LNCAP (cell line): Measurements from ENCODE around the gene ETS1.

Source experiments
- TF ChIP-seq, protein P1 (sequence below): fragments of 450-650 bp; IDR thresholded peaks from 2 replicates; pipeline ENCODE4 v1.5.1; 2017; ENCODE audit warnings: mild to moderate bottlenecking

ETS1 gene

DNA sequence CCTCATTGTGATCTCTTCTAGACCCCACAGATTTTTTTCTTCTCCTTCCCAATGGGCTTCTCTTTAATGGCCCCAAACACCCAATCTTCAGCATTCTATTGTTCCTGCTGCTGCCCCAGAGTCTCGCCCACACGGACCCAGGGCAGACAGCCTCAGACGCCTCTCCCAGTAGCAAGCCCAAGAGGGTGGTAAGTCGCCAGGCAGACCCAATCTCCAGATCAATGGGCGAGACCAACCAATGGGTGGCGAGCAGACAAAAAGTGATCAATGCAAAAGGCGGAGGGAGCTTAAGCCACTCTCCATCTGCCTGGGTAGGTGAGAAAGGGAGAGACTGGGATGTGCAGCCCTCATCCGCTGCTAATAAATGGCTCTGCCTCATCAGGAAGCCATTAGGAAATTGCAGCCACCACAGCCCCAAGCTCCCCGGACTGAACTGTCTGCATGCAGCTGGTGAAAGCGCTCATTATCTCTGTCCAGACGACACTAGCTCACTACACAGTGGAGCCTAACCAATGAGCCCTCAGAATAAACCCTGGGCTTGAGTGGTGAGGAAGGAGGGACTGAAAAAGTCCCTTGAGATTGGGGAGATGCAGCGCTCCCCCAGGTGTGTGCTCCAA, 81.8 kb downstream of the ETS1 start:
- TF ChIP-seq, protein P1, sequence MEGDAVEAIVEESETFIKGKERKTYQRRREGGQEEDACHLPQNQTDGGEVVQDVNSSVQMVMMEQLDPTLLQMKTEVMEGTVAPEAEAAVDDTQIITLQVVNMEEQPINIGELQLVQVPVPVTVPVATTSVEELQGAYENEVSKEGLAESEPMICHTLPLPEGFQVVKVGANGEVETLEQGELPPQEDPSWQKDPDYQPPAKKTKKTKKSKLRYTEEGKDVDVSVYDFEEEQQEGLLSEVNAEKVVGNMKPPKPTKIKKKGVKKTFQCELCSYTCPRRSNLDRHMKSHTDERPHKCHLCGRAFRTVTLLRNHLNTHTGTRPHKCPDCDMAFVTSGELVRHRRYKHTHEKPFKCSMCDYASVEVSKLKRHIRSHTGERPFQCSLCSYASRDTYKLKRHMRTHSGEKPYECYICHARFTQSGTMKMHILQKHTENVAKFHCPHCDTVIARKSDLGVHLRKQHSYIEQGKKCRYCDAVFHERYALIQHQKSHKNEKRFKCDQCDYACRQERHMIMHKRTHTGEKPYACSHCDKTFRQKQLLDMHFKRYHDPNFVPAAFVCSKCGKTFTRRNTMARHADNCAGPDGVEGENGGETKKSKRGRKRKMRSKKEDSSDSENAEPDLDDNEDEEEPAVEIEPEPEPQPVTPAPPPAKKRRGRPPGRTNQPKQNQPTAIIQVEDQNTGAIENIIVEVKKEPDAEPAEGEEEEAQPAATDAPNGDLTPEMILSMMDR = no peak

DNA sequence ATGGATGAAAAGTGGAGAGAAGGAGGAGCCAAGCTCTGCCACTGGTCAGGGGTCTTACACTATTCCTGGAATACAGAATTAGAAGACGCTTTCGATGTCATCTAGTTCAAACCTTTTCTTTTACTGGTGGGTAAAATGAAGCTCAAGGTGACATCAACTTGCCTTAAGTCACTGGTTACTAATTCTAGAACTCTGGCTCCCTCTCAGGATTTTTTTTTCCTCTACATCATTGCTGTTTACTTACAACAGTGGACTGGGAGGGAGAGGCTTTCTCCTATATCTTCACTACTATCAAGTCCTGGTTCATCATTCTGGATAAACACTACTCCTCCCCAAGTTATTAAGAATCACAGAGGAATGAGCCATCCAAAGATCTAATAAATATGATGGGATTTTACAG, 82.9 kb downstream of the ETS1 start:
- TF ChIP-seq, protein P1 = no peak

DNA sequence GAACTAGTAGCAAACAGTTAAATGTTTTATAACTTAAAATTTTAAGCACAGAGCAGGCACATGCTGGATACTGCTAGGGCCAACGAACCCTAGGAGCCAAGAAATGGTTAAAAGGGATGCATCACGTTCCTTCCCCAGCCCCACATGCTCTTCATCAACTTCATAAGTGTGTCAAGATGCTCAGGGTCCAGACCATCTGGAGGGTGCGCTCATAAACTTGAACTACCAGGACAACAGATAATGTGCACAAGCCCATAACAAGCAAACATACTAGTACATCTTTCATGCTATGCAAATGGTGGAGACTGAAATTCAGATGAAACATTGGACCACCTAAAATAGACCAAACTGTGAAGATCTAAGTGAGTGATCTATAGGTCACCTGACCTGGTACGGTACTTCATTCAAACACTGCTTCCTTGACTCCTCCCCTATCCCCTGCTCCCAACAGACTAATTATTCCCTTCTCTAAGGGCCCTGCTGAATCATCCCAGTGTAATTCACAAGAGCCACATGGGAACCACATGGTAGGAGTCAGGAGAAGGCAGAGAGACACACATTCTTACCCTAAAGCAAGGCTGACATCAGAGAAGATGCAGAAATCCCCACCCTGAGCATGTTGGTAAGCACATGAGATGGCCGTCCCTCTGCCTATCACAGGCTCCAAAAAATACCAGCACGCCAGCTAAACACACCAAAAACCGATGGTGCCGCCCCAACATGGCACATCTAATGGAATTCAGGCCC, 83.9 kb downstream of the ETS1 start:
- TF ChIP-seq, protein P1 = no peak

DNA sequence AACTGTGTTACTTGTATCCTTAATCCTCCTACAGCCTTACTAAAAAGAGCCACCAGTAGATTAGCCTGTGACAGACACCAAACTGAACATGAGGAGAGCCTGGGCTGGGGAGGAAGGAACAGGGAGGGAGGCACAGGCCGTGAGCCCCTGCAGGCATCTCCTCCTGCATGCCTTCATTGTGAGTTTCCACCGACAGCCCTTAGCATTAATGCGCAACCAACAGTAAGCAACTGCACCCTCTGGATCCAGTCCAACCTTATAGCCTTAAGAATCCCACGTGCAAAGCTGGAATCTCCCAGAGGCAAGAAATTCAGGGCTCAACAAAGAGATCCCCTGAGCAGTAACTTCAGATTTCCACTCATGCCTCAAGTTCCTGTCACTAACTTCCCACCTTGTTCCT, 84.6 kb downstream of the ETS1 start:
- TF ChIP-seq, protein P1 = no peak

DNA sequence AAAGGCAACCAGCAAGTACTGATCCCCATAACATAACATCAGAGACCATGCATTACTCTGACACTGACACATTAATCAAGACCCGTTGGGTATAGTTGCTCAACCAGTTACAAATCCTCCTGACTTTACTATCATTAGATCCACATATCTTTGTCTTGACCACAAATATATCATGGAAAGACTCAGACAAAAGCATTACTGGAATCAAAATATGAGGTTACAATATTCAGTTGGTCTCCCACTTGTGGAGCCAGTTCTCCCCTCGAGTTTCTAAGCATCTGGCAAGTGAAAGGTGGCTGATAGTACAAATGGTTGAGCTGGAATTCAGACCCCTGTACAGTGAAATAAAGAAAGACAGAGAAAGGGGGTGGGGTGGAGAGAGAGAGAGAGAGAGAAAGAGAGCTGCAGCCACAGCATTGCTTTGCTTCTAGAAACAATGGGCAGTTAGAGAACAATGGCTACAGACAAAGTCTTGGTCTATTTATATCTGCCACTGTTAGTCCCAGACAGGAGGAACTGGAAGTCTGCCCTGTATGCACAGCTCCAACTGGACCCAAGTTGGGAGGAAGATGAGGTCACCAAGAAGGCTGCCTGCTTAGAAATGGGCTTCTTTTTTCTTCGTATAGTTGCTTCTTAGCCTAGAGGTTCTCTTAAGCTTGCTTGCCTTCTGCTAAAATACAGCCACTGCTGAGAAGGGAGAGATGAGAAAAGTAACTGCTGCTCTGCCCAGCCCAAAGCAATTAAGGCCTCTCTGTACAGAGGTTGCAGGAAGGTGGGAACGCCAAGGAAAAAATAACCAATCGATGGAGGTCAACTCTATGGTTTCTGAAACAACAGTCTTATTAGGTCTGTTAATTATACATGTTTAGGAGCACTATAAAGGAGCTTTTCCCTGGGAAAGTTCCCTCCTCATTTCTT, 85.5 kb downstream of the ETS1 start:
- TF ChIP-seq, protein P1 = no peak

DNA sequence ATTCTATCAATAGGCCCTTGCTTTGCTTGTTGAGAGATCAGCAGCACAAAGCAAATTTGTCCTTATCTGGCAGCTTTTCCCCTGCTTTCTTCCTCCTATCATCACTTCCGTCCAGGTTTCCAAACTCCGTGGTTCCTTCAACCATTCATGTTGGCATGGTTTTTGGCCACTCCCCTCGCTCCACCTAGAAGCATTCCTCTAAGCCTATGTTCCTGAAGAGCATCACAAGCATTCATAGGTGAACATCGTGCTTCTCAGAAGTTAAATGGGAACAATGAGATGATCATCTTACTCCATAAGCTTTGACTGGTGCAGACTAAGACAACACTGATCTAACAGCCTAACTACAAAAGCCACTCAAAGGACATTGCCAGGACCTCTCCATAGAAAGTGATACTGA, 86.3 kb downstream of the ETS1 start:
- TF ChIP-seq, protein P1 = no peak

DNA sequence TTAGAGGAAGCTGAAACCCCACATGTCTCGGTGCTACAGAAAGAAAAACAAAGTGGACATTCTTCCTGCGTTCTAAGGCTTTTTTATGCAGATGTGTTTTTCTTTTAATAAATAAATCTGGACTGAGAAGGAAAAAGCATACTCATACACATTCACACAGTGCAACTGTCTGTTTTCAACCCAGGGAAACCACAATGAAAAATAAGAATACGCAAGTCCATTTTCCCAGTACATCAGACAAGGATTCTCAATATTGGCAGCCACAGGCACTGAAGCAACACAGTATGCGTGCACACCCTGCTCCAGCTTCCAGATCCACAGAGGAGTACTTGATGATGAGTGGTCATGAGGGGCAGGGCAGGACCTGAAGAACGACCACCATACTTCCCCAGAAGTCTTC, 86.9 kb downstream of the ETS1 start:
- TF ChIP-seq, protein P1 = no peak
